ENCODE measurements around the gene OPN1SW.

The OPN1SW gene

GRCh38 chr7:128794020-128794419 is 18.4 kb upstream of the OPN1SW start:
- no peak for DNase-seq (ENCODE audit: low read depth, low spot score)
- no peak overlapping the region for H3K27ac ChIP-seq

GRCh38 chr7:128793181-128793547 is 17.6 kb upstream of the OPN1SW start:
- DNase-seq (ENCODE audit: low read depth, low spot score): no peak
- H3K27ac ChIP-seq: no peak overlapping the region

GRCh38 chr7:128792471-128793180 is 17.0 kb upstream of the OPN1SW start:
- H3K27ac ChIP-seq: no peak overlapping the region
- DNase-seq (ENCODE audit: low read depth, low spot score): no peak

- H3K27ac ChIP-seq: no peak overlapping the region
- DNase-seq (ENCODE audit: low read depth, low spot score): no peak
These were observed 16.4 kb upstream of the OPN1SW start for GRCh38 chr7:128791972-128792327.

GRCh38 chr7:128791121-128791971 is 15.8 kb upstream of the OPN1SW start, which contains the start of gene CCDC136:
TSS of gene CCDC136 (plus strand) at chr7:128791968. CDS start at chr7:128792412, 444 bp downstream.
- DNase-seq (ENCODE audit: low read depth, low spot score): no peak
- no peak within 1 kb of the TSS for H3K27ac ChIP-seq

- DNase-seq (ENCODE audit: low read depth, low spot score): no peak
- H3K27ac ChIP-seq: no peak overlapping the region
These were observed 14.9 kb upstream of the OPN1SW start for GRCh38 chr7:128790315-128791041.

GRCh38 chr7:128788446-128789412 is 13.1 kb upstream of the OPN1SW start:
- DNase-seq (ENCODE audit: low read depth, low spot score): no peak
- no peak overlapping the region for H3K27ac ChIP-seq

- DNase-seq (ENCODE audit: low read depth, low spot score): peak; percentile 22
- H3K27ac ChIP-seq: no peak overlapping the region
These were observed 10.1 kb upstream of the OPN1SW start for GRCh38 chr7:128785738-128786137.

- DNase-seq (ENCODE audit: low read depth, low spot score): no peak
- H3K27ac ChIP-seq: no peak overlapping the region
These were observed 7.7 kb upstream of the OPN1SW start for GRCh38 chr7:128783143-128783861.

- DNase-seq (ENCODE audit: low read depth, low spot score): no peak
- no peak overlapping the region for H3K27ac ChIP-seq
These were observed 6.3 kb upstream of the OPN1SW start for GRCh38 chr7:128781851-128782250.

- no peak for DNase-seq (ENCODE audit: low read depth, low spot score)
- H3K27ac ChIP-seq: no peak overlapping the region
These were observed 5.5 kb upstream of the OPN1SW start for GRCh38 chr7:128781126-128781525.

- no peak overlapping the region for H3K27ac ChIP-seq
- DNase-seq (ENCODE audit: low read depth, low spot score): no peak
These were observed 3.4 kb upstream of the OPN1SW start for GRCh38 chr7:128778946-128779345.

- H3K27ac ChIP-seq: no peak overlapping the region
- DNase-seq (ENCODE audit: low read depth, low spot score): no peak
These were observed 1.8 kb upstream of the OPN1SW start for GRCh38 chr7:128777156-128778123.

GRCh38 chr7:128774921-128775320 is 673 bp downstream of the OPN1SW start:
- no peak overlapping the region for H3K27ac ChIP-seq
- no peak for DNase-seq (ENCODE audit: low read depth, low spot score)

- no peak overlapping the region for H3K27ac ChIP-seq
- DNase-seq (ENCODE audit: low read depth, low spot score): no peak
These were observed 1.4 kb downstream of the OPN1SW start for GRCh38 chr7:128774029-128774689.

GRCh38 chr7:128773604-128774003 is 2.0 kb downstream of the OPN1SW start:
- no peak overlapping the region for H3K27ac ChIP-seq
- no peak for DNase-seq (ENCODE audit: low read depth, low spot score)

GRCh38 chr7:128770233-128770632 is 5.4 kb downstream of the OPN1SW start:
- DNase-seq (ENCODE audit: low read depth, low spot score): no peak
- no peak overlapping the region for H3K27ac ChIP-seq
